ENCODE results near the gene EPB41L4A.

Gene EPB41L4A

DNA sequence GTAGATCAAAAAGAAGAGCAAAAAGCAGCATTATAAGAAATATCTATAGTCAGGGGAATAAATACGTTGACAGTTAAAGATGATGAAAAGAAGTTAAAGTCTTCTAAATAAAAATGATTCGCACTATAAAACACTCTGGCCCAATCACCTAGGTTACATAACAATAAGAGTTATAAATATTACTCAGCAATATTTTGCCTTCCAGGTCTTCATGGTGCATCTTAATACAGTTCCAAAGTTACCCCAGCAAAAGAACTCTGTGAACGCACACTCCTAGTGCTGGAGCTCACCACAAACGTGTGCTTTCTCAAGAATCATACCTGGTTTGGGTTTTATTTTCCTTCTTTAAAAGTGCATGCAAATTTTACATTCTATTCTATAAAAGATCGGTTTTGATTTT lies 44.7 kb downstream of the EPB41L4A start:
- Histone ChIP-seq H4K20me1 (ENCODE audit: insufficient read depth) (no peaks in the 10 kb centered on the region), H3K9ac (no peak overlapping the region), H3K27ac (no peak overlapping the region), H3K4me3 (IDR thresholded peaks at IDR 0.05; ENCODE audit: insufficient read depth, low read depth, low read length) (no peak overlapping the region), H3K4me2 (no peak overlapping the region), H3K79me2 (ENCODE audit: insufficient read depth, low read depth) (no peaks in the 10 kb centered on the region), H3K4me1 (ENCODE audit: low read depth, poor library complexity, severe bottlenecking) (no peaks in the 10 kb centered on the region), H2AFZ (ENCODE audit: low read depth) (no peak overlapping the region), H3K36me3 (ENCODE audit: insufficient read depth) (no peaks in the 10 kb centered on the region), H3K27me3 (ENCODE audit: insufficient read depth, low read depth) (no peaks in the 10 kb centered on the region)
- TF ChIP-seq, protein P1, sequence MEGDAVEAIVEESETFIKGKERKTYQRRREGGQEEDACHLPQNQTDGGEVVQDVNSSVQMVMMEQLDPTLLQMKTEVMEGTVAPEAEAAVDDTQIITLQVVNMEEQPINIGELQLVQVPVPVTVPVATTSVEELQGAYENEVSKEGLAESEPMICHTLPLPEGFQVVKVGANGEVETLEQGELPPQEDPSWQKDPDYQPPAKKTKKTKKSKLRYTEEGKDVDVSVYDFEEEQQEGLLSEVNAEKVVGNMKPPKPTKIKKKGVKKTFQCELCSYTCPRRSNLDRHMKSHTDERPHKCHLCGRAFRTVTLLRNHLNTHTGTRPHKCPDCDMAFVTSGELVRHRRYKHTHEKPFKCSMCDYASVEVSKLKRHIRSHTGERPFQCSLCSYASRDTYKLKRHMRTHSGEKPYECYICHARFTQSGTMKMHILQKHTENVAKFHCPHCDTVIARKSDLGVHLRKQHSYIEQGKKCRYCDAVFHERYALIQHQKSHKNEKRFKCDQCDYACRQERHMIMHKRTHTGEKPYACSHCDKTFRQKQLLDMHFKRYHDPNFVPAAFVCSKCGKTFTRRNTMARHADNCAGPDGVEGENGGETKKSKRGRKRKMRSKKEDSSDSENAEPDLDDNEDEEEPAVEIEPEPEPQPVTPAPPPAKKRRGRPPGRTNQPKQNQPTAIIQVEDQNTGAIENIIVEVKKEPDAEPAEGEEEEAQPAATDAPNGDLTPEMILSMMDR (conservative IDR thresholded peaks at IDR 0.05; ENCODE audit: low read depth, low read length), result no peak

DNA sequence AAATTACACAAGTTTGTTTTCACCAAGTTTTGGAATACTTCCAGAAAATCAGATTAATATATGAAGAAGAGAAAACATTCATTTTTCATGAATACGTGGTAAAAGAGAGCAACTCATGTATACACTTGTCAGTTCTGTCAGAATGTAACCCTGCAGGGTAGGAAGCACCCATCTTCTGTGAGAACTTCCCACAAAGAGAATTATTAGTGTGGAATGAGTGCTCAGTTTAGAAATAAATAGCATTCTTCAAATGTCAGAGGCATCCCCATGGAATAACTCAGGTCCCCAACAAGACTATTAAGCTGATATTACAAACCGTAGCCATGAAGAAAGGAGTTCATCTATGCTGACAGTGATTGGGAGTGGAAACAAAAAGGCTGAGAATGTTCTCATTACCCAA lies 45.2 kb downstream of the EPB41L4A start:
- H3K4me3 ChIP-seq (IDR thresholded peaks at IDR 0.05; ENCODE audit: insufficient read depth, low read depth, low read length), result no peak overlapping the region
- H3K36me3 ChIP-seq (ENCODE audit: insufficient read depth), result no peaks in the 10 kb centered on the region
- TF ChIP-seq, protein P1 (conservative IDR thresholded peaks at IDR 0.05; ENCODE audit: low read depth, low read length), result no peak

DNA sequence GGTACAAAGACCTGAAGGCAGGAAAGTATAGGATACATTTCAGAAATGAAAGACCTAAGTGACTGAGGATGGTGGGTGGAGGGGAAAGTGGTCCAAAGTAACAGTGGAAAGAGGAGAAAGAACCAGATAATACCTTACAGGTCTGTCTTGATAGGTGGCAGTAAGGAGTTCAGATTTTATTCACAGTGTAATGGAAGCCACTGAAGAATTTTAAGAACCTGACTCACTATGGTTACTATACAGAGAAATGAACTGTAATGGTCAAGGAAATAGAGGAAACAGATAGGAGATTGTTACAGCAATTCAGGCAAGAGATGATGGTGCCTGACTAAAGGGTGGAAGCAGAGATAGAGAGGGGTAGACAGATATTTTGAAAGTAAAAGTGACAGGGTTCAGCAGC lies 46.5 kb downstream of the EPB41L4A start:
- Histone ChIP-seq H4K20me1 (ENCODE audit: insufficient read depth) (no peaks in the 10 kb centered on the region), H3K4me2 (no peak overlapping the region), H3K36me3 (ENCODE audit: insufficient read depth) (no peaks in the 10 kb centered on the region), H3K9ac (no peak overlapping the region), H3K4me1 (ENCODE audit: low read depth, poor library complexity, severe bottlenecking) (no peaks in the 10 kb centered on the region), H2AFZ (ENCODE audit: low read depth) (no peak overlapping the region), H3K79me2 (ENCODE audit: insufficient read depth, low read depth) (no peaks in the 10 kb centered on the region), H3K27ac (no peak overlapping the region), H3K4me3 (IDR thresholded peaks at IDR 0.05; ENCODE audit: insufficient read depth, low read depth, low read length) (no peak overlapping the region), H3K27me3 (ENCODE audit: insufficient read depth, low read depth) (no peaks in the 10 kb centered on the region)
- TF ChIP-seq, protein P1 (conservative IDR thresholded peaks at IDR 0.05; ENCODE audit: low read depth, low read length), result no peak

More for the DNA sequence above, 45.2 kb downstream of the EPB41L4A start:
- Histone ChIP-seq H3K4me1 (ENCODE audit: low read depth, poor library complexity, severe bottlenecking) (no peaks in the 10 kb centered on the region), H3K79me2 (ENCODE audit: insufficient read depth, low read depth) (no peaks in the 10 kb centered on the region), H3K9ac (no peak overlapping the region), H3K27ac (no peak overlapping the region), H4K20me1 (ENCODE audit: insufficient read depth) (no peaks in the 10 kb centered on the region), H2AFZ (ENCODE audit: low read depth) (no peak overlapping the region), H3K4me2 (no peak overlapping the region), H3K27me3 (ENCODE audit: insufficient read depth, low read depth) (no peaks in the 10 kb centered on the region)

DNA sequence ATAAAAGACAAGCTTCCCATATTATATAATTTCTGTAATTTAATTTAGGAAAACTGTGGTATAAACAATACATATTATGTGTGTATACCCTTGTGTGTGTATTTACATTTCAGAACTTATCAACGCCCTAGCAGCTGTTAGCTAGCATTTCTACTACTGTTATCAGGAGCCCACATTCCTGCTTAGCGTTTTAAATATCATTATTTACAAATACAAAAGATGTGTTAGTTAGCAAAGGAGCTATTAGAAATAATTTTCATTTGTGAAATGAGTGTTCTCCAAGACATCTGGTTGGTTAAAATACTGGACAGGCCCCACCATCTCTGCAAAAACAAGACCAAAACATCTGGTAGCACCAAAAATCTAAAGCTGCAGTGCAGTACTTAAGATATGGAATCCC lies 48.0 kb downstream of the EPB41L4A start:
- H3K27ac ChIP-seq, result no peak overlapping the region
- no peak overlapping the region for H2AFZ ChIP-seq (ENCODE audit: low read depth)
- H3K4me1 ChIP-seq (ENCODE audit: low read depth, poor library complexity, severe bottlenecking), result no peaks in the 10 kb centered on the region
- H3K36me3 ChIP-seq (ENCODE audit: insufficient read depth), result no peaks in the 10 kb centered on the region
- no peaks in the 10 kb centered on the region for H3K79me2 ChIP-seq (ENCODE audit: insufficient read depth, low read depth)
- H4K20me1 ChIP-seq (ENCODE audit: insufficient read depth), result no peaks in the 10 kb centered on the region
- H3K9ac ChIP-seq, result no peak overlapping the region
- H3K4me2 ChIP-seq, result no peak overlapping the region
- TF ChIP-seq, protein P1 (conservative IDR thresholded peaks at IDR 0.05; ENCODE audit: low read depth, low read length), result no peak
- no peak overlapping the region for H3K4me3 ChIP-seq (IDR thresholded peaks at IDR 0.05; ENCODE audit: insufficient read depth, low read depth, low read length)
- no peaks in the 10 kb centered on the region for H3K27me3 ChIP-seq (ENCODE audit: insufficient read depth, low read depth)

Data from KMS-11 (cell line).